ENCODE data around the gene EAF2.

The EAF2 gene

GRCh38 chr3:121822973-121823372, 12.0 kb upstream of the EAF2 start:
- H3K4me3 ChIP-seq (ENCODE audit: low read depth, low read length): no peak overlapping the region
- TF ChIP-seq CTCF (IDR thresholded peaks at IDR 0.05; ENCODE audit: control insufficient read depth, extremely low read depth, insufficient read depth): no peak
- DNase-seq (ENCODE audit: low read depth): no peak

- H3K4me3 ChIP-seq (ENCODE audit: low read depth, low read length): peak overlapping the region; percentile 77
- no peak for TF ChIP-seq CTCF (IDR thresholded peaks at IDR 0.05; ENCODE audit: control insufficient read depth, extremely low read depth, insufficient read depth)
- no peak for DNase-seq (ENCODE audit: low read depth)
Measured at GRCh38 chr3:121834157-121834670, 795 bp upstream of the EAF2 start.

GRCh38 chr3:121835465-121835801, 424 bp downstream of the EAF2 start:
- no peak for TF ChIP-seq CTCF (IDR thresholded peaks at IDR 0.05; ENCODE audit: control insufficient read depth, extremely low read depth, insufficient read depth)
- DNase-seq (ENCODE audit: low read depth): no peak
- peak overlapping the region; percentile 77 for H3K4me3 ChIP-seq (ENCODE audit: low read depth, low read length)

- TF ChIP-seq CTCF (IDR thresholded peaks at IDR 0.05; ENCODE audit: control insufficient read depth, extremely low read depth, insufficient read depth): no peak
- H3K4me3 ChIP-seq (ENCODE audit: low read depth, low read length): peak overlapping the region; percentile 77; the same call in 1 of the 2 replicates
- no peak for DNase-seq (ENCODE audit: low read depth)
Measured at GRCh38 chr3:121836064-121836463, 1.1 kb downstream of the EAF2 start.

- DNase-seq (ENCODE audit: low read depth): no peak
- no peak for TF ChIP-seq CTCF (IDR thresholded peaks at IDR 0.05; ENCODE audit: control insufficient read depth, extremely low read depth, insufficient read depth)
- no peak overlapping the region for H3K4me3 ChIP-seq (ENCODE audit: low read depth, low read length)
Measured at GRCh38 chr3:121836481-121836880, 1.5 kb downstream of the EAF2 start.

GRCh38 chr3:121839962-121840361, 5.0 kb downstream of the EAF2 start:
- no peak for DNase-seq (ENCODE audit: low read depth)
- H3K4me3 ChIP-seq (ENCODE audit: low read depth, low read length): no peak overlapping the region
- TF ChIP-seq CTCF (IDR thresholded peaks at IDR 0.05; ENCODE audit: control insufficient read depth, extremely low read depth, insufficient read depth): no peak

GRCh38 chr3:121844892-121845291, 9.9 kb downstream of the EAF2 start:
- no peak for TF ChIP-seq CTCF (IDR thresholded peaks at IDR 0.05; ENCODE audit: control insufficient read depth, extremely low read depth, insufficient read depth)
- no peak for DNase-seq (ENCODE audit: low read depth)
- no peak overlapping the region for H3K4me3 ChIP-seq (ENCODE audit: low read depth, low read length)

Data from LNCaP clone FGC (cell line).